GM21825 (cell line): ENCODE data around the gene CENPC.
"Not testable (repeated sequence)": the region's sequence is repeated elsewhere in the genome, so short reads cannot be mapped to it uniquely, and the experiment has no call there.

Source experiments
- ATAC-seq: cut with Tn5 transposase; IDR thresholded peaks from one replicate; pipeline ENCODE4 v1.9.1; 2021; ENCODE audit warnings: mild to moderate bottlenecking, moderate library complexity; ENCODE audit not compliant: unreplicated experiment

Gene CENPC

GRCh38 chr4:67545199-67546003 is at the start of gene CENPC:
Gene CENPC, minus strand, starts transcription at chr4:67545503. Its CDS starts 148 bp downstream, at chr4:67545355.
- ATAC-seq = peak; percentile 96

DNA sequence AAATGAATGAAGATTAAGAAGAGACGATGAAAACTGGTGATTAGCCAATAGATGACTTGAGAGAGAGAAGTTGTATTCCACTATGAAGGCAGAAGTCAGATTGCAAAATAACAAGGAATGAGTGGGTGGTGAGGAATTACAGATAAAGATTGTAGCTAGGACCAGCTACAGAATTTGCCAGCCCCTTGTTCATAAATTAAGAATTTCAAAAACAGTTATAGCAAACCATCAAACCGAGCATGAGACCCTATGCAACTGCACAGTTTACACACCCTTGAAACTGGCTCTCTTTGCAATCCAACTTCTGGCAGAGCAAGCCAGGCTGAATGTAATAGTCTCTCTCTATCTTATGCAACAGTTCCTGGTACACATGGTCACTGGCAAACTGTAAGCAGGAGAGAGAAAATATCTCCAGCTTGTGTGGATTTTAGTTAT is 48.5 kb upstream of the CENPC start:
- ATAC-seq = no peak

GRCh38 chr4:67587156-67587555 is 41.9 kb upstream of the CENPC start:
- no peak for ATAC-seq

GRCh38 chr4:67584496-67584895 is 39.2 kb upstream of the CENPC start:
- no peak for ATAC-seq

GRCh38 chr4:67581913-67582312 is 36.6 kb upstream of the CENPC start:
- no peak for ATAC-seq

GRCh38 chr4:67581208-67581857 is 36.0 kb upstream of the CENPC start:
- ATAC-seq = peak; percentile 68

DNA sequence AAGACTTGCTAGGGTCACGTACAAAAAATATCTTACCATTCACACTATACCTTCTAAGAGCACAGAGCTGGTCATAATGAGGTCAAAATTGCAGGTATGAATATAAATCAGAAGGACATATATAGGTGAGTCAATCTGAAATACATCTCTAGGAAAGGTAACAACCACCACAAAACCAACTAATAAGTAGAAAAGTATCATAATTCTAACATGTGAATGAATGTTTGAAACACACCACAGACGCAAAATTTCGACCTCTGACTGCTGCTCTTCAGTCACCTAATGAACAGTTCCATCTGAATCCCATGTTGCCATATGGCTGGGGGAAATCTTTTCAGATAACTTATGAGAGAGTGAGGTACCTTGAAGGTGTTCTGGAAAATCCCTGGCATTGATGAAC is 35.3 kb upstream of the CENPC start:
- ATAC-seq = peak; percentile 25

DNA sequence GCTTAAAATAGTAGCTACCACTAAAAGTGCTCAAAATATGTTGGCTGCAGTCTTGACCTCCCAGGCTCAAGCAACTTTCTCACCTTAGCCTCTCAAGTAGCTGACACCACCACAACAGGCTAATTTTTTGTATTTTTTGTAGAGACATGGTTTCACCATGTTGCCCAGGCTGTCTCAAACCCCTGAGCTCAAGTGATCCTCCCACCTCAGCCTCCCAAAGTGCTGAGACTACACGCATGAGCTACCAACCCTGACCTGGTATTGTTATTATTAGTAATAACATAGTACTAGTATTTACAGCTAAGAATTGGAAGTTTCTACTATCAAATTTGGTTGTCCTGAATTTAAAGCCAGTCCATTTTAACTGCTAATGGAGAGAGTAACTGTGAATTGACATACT is 31.2 kb upstream of the CENPC start:
- ATAC-seq = peak; percentile 28

DNA sequence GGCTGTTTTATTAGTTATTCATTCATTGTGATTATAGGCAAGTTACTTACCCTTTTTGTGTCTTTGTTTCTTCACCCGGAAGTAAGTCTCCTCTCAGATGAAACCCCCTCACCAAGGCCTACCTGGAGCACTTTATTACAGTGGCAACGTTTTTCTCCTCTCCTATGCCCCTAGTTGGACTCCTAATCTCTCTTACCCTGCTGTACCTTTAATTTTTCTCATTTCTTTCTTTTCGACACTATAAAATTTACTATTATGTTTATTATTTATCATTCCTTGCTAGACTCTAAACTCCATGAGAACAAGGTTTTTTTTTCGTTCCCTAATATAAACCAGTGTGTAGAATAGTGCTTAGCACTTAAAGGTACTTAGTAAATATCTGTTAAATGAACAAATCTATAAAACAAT is 30.8 kb upstream of the CENPC start:
- ATAC-seq = no peak

DNA sequence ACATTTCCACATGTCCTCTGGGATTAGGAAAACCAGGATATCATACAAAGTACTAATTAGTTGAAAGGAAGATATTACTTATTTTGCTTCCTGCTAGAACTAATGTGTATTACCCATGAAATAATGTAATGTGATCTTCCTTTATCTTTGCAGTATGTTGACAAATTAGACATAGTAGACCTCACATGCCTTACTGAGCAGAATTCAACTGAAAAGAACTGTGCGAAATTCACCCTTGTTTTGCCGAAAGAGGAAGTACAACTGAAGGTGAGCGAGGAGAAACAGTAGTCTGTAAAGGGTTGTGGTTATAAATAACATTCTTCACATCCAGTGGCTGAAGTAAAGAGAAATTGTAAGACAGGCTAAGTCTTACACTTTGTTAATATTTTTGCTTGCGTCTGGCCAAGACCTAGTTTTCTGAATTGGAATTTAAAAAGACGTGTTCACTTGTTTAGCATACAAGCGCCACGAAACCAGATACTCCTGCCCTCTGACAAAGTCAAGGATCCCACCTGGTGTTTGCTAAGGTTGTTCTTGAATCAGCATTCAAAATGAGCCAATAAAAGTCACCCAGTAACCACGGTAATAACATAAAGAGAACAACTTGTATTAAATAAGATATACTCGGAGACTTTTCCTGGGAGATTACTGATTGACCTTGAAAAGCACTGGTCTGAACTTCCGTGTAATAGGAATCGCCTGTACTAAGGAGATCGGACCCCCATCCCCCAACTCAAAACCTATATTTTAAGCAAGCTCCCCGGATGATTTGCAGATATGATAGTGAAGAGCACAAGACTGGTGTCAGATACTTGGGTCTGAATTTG is 30.1 kb upstream of the CENPC start:
- ATAC-seq = peak; percentile 94

GRCh38 chr4:67573193-67573592 is 27.9 kb upstream of the CENPC start:
- ATAC-seq = no peak

- ATAC-seq = no peak
These were observed 26.7 kb upstream of the CENPC start for GRCh38 chr4:67571975-67572374.

DNA sequence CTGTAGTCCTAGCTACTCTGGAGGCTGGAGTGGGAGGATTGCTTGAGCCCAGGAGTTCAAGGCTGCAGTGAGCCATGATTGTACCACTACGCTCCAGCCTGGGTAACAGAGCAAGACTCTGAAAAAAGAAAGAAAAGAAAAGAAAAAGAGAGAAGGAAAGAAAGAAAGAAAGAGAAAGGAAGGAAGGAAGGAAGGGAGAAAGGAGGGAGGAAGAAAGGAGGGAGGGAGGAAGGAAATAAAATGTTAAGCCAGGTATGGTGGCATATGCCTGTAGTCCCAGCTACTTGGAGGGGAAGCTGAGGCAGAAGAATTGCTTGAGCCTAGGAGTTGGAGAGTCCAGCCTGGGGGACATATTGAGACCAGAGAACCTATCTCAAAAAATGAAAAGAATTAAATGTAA is 25.2 kb upstream of the CENPC start:
- no peak for ATAC-seq

DNA sequence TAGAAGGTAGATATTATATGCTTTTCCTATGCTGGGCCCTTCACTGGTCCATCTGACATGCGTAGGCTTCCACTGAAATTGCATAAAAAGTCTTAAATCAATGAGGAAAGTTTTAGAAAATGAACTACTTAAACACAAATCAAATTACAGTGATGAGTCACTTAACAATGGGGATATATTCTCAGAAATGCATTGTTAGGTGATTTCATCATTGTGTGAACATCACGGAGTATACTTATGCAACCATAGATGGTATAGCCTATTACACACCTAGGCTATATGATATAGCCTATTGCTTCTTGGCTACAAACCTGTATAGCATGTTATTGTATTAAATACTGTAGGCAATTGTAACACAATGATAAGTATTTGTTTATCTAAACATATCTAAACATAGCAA is 23.5 kb upstream of the CENPC start:
- no peak for ATAC-seq

DNA sequence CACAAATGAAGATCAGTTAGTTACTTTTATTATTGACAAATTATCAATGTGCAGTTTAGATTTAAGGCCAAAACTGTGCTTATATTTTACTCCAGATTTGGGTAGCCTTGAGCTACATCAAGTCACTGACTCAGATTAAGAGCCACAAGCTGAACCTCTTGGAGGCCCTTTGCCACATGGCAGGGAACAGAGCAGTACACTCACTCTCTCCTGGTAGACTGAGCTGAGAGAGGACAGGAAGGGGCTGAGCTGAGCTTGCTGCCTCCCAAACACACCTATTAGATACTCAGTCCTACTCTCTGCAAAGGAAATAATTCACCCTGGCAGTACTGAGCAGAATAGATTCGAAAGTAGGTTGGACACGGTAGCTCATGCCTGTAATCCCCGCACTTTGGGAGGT is 21.0 kb upstream of the CENPC start:
- no peak for ATAC-seq

GRCh38 chr4:67565284-67565683 is 20.0 kb upstream of the CENPC start:
- ATAC-seq = no peak

DNA sequence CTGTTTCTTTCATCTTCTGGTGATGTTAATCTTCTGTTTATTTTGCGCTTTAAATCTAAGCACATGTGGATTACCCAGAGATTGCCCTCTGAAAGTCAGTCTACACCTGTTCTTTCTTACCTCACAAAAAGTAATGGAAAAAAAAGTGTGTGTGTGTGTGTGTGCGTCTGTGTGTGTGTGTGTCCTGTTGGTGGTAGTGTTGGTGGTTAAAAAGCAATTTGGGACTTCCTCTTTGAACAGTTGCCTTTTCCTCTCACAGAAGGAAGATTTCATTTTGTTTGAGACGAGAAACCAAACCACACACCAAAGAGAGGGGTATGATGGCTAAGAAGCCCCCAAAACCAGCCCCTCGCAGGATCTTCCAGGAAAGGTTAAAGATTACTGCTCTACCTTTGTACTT is 13.2 kb upstream of the CENPC start, which contains the start of gene STAP1:
STAP1 (plus strand) TSS at position 235 of the 400 bp plus-strand sequence; CDS start at position 318, 83 bp downstream.
- ATAC-seq = peak; percentile 55

GRCh38 chr4:67556436-67556835 is 11.1 kb upstream of the CENPC start:
- no peak for ATAC-seq

DNA sequence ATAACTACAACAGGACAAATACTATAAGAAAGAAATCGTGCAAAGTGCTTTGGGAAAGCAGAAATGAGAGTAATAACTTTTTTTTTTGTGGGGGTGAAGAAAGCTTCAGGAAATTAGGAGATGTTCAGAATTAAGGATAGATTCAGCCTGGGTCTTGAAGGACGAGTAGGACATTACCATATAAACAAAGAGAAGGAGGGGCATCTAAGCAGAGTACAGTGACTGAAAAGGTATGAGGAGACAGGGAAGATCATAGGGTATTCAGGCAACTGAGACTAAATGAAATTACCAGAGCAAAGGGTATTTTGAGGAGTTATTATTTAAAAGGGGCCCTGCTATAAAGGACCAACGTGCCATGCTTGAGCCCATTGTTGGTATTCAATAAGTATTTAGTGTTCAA is 10.1 kb upstream of the CENPC start:
- no peak for ATAC-seq

DNA sequence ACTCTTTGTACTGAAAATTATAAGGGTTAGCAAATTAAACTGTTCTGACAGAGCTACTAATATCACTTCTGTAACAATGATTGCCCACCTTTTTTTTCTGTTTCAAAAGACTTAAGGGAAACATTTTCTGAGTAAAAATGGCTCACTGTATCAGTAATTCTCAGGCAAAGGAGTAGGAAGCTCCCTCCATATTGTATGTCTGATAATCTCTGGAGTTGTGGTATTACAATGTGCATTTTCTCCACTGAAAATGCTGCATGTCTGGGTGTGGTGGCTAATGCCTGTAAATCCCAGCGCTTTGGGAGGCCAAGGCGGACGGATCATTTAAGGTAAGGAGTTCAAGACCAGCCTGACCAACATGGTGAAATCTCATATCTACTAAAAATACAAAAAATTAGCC is 8.8 kb upstream of the CENPC start:
- ATAC-seq = no peak

DNA sequence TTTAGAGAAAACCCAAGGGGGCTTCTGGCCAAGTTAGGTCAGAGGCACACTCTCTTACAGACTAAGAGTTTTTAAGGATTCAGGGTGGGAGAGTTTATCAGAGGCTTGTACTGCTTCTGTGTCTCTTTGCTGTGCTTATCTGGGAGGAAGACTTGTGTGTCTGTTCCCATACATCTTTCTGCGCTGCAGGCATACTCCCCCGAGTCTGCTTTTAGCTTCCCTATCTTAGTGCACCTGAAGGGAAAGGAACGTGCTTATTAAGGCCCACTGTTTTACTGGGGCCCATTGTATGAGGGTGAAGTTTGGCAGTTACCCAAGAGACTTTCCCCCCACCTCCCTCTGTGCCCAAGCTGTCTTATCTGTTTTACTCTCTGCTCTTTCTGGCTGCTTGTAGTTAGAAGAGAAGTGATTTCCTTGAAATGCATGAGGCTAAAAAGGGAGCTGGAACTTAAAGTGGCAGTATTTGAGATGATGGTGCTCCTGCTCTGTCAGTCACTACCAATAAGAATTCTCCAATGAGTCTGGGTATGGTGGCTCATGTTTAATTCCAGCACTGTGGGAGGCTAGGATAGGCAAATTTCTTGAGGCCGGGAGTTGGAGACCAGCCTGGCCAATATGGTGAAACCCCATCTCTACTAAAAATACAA is 7.0 kb upstream of the CENPC start:
- ATAC-seq = not testable (repeated sequence)
